Left colon (tissue), 2 donors: ENCODE data around the gene MIER2. TPM values are rescaled to one million over a fixed set of nuclear protein-coding genes. Genes with fewer than 3 reads are reported as not detected.

Experiments
- ATAC-seq: fragments of 200-7000 bp; cut with Tn5 transposase; one replicate; pipeline ENCODE4 v1.9.1; 2020; ENCODE audit warnings: mild to moderate bottlenecking, moderate library complexity
- DNase-seq, 2 donors: peaks; one replicate each; pipeline ENCODE4 v3.0.0-alpha.2; 2020
- intact Hi-C, 2 donors: fragments of 100-400 bp; cut with DNase I in 1 of 2; cut with micrococcal nuclease in 1 of 2; formaldehyde crosslinking; loops; one replicate each; pipeline versions ENCODE4 v1.11.2 to v1.14.0; 2022; cut with DNase I, micrococcal nuclease
- total RNA-seq, 2 donors: library from RNA; stranded (reverse); fragmentation: NEBNext Ultra II Directional; extraction: Animal tissue kit (Norgen Biotek cat#: 25700); gene quantifications; one replicate each; pipeline ENCODE4 v1.2.1, GENCODE V29; 2021
- donor health status: DM: no; HTN: no; CAD: no.
- donor health status: DM: yes; HTN: yes; CAD: no.

The MIER2 gene
- total RNA-seq, 2 donors from 2014 or later, result 14.6 to 15.7 TPM

DNA sequence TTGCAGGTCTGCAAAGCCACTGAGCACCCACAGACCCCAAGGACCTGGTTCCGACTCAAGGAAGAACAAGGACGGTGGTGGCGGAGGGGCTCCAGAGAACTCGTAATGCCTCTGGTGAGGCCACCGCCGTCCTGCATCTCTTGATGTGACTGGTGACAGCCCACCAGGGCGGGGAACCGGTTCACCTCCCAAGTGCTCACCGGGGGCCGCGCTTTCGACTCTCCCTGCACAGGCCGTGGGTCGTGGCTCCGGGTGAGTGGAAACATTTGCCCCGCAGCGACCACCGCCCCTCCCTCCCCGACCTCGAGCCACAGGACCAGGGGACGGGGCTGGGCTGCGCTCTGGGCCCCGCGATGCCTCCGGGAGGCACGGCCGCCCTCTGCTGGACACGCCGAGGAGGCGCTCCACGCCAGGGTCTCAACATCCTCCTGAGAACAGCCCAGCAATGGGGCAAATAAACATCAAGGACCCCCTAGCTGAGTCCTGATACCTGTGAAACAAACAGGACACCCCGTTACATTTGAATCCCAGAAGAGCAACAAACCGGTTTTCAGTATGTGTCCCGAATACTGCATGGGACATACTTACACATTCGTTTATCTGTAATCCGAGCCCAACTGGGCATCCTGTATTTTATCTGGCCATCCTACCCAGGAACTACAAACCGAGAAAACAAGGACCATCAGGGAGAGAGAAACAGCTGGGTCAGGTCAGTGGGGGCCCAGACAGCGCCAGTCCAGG is 49.5 kb downstream of the MIER2 start:
- DNase-seq (peak in 1 of 2 donors; percentile 65), ATAC-seq (peak; percentile 44)
- intact Hi-C loops, result no loop called here

DNA sequence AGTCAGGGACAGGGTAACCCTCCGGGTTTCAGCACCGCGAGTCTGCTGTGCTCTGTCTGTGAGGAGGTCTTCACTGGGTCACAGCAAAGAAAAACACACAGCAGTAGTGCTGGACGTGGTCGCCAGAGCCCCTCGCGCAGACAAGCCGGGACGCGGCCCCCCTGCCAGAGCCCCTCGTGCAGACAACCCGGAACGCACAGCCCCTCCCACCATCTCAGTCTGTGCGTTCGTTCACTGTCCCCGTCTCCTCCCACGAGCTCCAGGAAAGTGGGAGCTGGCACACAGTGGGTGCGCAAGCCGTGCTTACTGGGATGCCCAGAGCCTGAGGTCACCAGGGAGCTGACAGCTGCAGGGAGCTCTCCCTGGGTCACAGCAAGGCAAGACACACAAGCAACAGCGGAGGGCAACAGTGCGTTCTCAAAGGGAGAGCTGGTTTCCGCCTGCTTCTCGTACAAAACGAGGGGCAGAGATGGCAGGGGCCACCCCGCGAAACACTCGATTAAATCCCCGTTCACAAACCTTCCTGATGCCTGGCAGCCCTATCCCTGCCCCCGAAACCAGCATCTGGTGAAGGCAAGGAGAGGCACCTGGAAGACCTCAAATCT is 50.2 kb downstream of the MIER2 start:
- DNase-seq, result no peak
- ATAC-seq, result no peak
- intact Hi-C loops, result no loop called here

DNA sequence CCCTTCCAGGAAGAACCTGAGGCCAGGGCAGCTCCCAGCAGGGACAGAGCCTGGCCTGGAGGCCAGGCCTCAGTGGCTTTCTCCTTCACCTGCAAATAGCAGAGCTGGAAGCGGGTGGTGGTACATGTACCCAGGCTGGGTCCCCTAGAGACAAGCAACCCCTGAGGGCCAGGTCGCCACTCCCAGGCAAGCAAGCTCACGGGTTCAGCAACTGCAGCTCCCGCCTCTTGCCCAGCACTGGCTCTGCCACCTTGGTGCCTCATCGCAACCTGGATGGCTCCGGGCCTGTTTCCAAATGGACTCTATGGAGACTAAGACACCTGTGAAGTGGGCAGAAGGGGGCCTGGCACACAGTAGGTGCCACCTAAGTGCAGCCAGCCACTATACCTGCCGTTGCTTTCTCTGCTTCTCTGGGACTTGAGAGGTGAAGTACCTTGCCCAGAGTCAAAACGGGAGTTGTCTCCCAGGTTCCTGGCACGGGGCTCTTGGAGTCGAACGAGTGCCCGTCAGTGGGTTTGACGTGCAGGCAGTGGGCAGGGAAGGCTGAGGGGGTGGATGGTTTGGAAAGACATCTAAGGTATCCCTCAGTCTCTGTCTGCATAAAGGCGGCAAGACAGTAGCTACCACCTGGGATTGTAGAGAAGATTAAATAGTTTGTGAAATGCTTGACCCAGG is 51.0 kb downstream of the MIER2 start:
- intact Hi-C loops, result no loop called here
- DNase-seq, result no peak
- no peak for ATAC-seq

DNA sequence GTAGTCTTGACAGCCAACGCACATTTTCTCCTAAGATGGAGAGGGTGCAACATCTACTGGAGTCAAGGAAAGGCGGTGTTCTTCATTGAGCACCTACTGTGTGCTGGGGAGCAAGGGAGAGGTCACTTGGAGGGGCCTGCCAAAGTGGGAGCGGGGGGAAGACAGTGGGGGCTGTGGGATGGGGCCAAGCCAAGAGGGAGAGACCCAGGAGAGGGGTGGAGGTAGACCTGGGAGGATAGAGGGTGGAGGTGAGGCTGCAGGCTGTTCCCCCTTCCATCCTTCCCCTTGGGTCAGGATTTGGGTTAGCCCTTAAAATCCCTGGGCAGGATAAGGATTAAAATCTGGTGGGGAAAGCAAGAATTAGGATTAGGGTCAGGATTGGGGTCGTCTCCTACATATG is 51.6 kb downstream of the MIER2 start:
- DNase-seq (no peak), ATAC-seq (no peak)
- intact Hi-C loops, result no loop called here

DNA sequence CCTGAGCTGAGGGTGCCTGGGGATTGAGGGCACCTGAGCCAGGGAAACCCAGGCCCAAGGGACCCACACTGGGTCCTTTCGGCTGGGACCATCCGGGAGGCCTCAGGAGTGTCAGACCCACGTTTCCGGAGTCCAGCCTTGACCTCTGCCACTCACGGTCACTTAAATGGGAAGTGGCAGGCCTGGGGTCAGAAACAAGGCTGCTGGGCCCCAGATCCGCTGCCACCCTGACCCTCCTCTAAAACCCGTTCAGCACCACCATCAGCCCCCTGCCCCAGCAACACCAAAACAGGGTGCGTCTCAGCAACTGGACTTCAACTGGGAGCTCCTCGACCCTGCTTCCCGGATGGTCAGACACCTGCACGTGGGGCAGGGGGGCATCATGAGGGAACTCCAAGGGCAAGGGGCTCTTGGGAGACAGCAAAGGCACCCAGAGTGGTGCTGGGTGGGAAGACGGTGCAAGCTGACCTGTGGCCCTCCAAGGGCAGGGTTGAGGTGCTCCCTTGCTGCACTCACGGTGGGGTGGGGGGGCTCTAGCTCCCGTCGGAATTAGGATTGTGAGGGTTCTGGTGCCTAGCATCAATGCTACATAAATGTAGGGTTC is 52.2 kb downstream of the MIER2 start:
- intact Hi-C loops, result no loop called here
- no peak for ATAC-seq
- no peak for DNase-seq

DNA sequence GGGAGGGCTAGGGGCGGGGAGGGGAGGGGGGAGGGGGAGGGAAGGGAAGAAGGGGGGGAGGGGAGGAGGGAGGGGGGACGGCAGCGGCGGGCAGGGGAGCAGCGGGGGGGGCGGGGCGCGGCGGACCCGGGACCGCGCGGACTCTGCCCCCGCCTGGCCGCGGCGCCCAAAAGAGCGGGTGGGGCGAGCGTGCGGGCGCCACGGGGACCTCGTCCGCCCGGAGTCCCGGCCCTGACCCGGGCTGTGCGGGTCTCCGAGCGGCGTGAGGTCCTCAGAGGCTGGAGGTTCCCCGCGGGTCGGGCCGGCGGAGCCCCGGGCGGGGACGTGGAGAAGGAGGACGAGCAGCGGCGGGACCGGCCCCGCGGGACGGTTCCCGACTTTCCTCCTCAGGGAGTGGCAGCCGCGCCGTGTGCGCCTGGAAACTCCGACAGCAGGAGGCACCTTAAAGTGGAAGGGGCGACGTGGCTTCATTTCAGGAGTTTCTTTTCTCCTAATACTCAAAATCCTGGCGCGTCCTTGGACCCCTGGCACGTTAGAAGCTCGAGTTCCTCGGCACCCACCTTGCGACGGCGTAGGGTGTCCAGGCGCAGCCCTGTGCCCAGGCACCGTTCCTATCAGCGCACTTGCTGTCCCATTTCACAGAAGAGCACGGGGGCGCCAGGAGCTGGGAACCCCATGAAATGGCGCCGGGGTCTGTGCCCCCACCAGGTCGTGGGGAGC is 52.9 kb downstream of the MIER2 start:
- intact Hi-C loops, result no loop called here
- ATAC-seq (peak; percentile 35), DNase-seq (peak in 1 of 2 donors; percentile 59)

DNA sequence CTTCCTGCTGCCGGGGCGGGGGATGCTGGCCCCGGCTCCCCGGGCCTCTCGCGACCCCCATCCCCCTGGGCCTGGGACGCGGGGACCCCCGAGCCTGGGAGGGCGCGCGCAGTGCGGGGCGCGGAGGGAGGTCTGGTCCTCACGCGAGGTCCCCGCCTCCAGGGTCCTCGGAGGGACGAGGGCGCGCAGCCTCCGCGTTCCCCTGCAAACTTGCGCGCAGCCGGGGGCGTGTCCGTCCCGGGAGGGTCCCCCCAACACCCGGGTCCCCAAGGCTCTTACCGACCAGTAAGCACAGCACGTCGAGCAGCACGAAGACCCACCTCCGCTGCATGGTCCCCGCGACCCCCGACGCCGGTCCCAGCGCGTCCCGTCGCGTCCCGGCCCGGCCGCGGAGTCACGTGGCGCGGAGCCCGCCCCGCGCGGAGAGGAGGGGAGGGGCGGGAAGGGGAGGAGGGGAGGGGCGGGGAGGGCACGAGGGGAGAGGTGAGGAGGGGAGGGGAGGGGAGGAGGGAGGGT is 53.5 kb downstream of the MIER2 start, which contains the start of gene PLPP2:
Gene PLPP2, minus strand, starts transcription at position 398 of the 516 bp plus-strand sequence. Its CDS starts 67 bp downstream, at position 331.
- ATAC-seq (peak; percentile 12), DNase-seq (peak; percentile 51 to 57)
- intact Hi-C loops, result no loop called here

DNA sequence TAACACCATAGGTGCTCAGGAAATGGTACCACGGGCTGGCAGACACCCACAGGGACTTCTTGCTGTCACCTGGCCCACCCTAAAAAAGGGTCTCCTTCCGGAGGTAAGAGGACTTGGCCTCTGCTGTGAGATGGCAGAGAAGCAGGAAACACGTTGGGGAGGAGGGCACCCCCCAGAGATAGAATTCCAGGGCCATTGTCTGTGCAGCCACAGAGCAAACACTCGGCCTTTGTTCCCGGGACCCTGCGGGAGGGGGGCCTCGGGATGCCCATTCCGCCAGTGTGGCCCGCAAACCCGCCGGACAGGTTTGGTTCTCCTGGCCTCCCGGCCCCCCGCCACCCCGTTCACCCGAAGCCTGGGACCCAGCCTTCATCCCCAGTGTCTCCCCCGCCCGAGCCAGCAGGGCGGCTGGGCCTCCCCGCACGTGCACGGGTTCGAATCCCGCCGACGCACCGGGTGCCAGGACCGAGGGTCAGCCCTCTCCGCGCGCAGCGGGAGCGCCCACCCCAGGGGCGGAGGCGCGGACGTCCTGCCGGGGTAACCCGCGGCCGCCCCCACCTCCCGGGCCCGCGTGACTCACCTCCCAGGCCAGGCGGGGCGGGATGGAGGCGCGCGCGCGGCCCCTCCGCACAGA is 54.1 kb downstream of the MIER2 start:
- ATAC-seq, result peak; percentile 36
- intact Hi-C loops, result no loop called here
- peak; percentile 65 to 72 for DNase-seq

DNA sequence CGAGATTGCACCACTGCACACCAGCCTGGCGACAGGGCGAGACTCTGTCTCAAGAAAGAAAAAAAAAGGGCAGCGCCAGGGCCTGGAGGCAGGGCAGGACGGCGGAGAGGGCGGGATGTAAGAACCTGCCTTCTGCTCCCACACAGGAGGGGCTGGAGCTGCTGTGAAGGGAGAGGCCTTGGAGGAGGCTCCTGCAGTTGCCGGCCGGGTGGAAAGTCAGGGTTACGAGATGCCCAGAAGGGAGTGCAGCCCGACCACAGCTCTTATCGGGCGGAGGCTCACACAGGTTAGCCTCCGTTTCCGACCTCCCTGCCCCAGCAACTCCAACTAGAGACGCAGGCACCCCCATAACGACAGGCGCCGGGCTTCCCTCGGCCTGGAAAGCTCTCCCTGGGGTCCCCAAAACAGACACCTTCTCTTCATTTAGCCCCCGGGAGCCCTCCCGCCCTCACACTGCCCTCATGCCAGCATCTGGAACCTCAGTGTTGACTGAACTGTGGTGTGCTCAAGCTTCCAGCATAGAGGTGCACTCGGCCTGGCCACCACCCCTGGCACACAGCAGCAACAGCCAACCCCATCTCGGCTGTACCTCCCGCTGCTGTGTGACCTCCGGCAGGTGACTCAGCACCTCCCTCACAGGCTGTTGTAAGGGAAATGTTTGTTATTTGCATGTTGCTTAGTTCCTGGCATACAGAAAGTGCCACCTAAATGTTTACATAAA is 54.8 kb downstream of the MIER2 start:
- ATAC-seq, result peak; percentile 81
- intact Hi-C loops, result no loop called here
- DNase-seq, result peak; percentile 72 to 87

DNA sequence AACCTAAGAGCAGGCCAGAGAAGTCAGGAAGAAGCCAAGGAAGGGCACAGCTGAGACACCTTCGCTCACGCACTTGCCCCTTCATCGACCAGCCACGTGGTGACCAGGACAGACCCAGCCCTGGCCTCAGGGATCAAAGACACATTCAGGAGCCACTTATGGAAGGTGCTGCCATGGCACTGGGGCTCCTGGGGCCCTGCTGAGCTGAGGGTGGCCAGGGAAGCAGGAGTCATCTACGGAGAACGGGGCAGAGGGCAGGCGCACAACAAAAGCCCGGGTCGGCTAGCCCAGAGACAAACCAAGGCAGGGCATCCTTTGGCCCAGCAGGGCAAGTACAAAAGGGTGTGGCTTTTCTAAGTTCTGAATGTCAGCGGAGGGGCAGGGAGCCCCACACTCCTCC is 55.7 kb downstream of the MIER2 start:
- intact Hi-C loops, result no loop called here
- no peak for ATAC-seq
- no peak for DNase-seq

DNA sequence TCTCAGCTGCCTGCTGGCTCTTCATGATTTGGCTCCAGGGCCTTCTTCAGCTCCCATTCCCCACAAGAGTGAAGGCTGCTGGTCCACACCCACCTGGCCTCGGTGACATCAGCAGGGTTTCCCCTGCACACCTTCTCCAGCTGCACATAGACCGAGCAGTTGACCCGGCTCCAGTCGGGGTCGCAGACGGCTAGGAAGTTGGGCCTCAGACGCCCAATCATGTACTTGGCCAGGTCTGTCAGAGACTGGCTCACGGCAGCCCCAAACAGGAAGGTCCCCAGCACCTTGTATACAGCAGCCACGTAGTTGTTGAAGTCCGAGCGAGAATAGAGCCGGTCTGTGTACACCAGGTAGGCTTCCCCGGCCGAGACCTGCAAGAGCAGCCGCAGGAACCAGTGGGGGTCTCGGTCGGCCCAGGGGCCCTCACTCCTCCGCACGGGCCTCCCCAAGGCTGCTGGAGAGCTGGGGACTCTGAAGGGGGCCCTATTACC is 57.2 kb downstream of the MIER2 start:
- intact Hi-C loops, result no loop called here
- ATAC-seq, result no peak
- no peak for DNase-seq

DNA sequence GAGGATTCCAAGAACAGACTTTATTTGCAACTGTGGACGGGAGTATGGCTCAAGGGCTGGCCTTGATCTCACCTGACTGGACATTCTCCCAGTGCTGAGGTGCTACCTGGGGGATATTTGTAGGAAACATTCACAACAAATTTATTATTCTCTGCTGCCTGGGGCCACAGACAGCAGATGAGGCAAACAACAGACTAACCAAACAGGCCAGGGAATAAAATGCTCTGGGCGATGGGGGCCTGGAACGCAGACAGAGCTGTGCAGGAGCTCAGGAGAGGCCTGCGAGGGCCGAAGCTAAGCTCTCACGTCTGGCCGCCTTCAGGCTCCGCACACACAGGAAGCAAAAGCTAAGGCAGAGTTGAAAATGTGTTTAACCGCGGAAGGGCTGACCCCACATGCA is 61.2 kb downstream of the MIER2 start:
- intact Hi-C loops, result no loop called here
- no peak for ATAC-seq
- no peak for DNase-seq

DNA sequence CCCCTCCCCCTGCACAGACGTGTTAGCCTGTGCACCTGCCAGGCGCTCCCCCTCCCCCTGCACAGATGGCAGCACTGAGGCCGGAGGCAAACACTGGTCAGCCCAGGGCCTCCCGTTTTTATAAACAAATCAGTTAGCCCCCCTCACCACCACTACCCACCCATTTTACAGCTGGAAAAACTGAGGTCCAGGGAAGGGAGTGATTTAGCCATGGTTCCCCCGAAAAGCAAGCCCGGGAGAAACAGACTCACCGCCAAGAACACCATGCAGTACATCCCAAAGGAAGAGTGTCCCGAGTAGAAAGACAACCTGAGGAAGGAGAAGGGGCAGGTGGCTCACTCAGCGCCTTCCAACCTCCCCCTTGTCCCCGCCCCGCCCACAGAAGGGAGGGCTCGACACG is 62.1 kb downstream of the MIER2 start:
- DNase-seq (no peak), ATAC-seq (no peak)
- intact Hi-C loops, result no loop called here

DNA sequence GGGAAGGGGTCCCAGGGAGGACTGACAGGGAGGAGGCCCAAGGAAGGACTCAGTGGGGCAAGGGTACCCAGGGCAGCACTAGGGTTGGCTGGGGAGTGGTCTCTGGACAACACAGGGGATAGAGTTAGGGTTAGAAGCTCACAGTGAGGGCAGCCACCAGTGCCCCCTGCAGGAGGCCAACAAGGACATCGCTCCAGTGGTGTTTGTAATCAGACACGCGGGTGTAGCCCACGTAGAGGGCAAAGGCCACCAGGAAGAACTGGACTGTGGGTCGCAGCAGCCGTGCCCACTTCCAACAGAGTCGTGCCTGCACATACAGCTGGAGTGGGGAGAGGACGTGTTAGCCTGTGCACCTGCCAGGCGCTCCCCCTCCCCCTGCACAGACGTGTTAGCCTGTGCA is 62.6 kb downstream of the MIER2 start:
- no peak for DNase-seq
- intact Hi-C loops, result no loop called here
- peak; percentile 48 for ATAC-seq

DNA sequence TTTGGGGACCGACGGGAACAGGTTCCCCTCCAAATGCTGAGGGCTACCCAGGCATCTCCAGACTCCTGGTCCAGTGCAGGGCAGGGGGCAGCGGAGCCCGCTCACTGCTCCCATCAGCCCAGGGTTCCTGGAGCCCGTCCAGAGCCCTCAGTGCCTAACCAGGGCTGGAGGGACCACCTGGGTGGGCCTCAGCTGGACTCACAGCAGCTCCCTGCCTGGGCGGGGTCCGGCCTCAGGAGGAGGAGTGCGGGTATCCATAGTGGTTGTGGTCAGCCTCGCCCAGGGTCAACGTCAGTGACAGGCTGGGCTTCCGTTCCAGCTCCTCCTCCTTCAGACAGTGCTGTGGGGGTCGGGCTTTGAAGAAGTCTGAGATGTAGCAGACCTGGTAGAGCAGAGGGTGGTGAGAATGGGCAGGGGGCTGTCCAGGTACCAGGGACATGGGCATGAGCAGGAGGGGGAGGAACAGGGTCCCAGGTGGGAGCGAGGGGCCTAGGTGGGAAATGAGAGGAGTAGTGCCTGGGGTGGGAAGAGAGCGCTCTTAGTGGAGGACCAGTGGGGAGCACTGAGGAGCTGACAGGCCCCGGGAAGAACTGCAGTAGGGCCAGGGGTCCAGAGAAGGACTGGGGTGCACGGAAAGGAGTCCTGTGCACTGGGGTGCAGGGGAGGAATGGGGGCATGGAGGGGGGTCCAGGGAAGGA is 63.3 kb downstream of the MIER2 start:
- DNase-seq (no peak), ATAC-seq (peak; percentile 16)
- intact Hi-C loops, result no loop called here

DNA sequence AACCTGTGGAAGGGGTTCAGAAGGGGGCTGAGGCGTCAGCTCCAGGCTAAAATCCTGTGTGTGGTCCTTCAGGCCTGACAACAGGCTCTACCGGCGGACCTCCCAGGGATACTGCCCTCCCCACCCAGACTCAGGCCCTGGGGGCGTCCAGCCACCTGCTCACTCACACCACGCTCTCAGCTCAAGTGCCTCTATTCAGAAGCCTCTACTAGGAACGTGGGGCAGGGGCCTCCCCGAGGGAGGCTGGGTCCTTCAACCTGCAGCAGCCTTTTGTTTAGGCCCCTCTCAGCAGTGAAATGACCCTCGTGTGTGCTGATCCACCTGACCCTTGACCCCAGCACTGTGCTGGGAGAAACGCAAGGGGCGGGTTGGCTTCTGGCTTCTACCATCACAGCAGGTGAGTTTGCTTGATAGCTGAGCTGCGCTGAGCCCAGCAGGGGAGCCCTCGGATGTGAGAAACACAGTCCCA is 64.0 kb downstream of the MIER2 start:
- ATAC-seq (no peak), DNase-seq (no peak)
- intact Hi-C loops, result no loop called here

DNA sequence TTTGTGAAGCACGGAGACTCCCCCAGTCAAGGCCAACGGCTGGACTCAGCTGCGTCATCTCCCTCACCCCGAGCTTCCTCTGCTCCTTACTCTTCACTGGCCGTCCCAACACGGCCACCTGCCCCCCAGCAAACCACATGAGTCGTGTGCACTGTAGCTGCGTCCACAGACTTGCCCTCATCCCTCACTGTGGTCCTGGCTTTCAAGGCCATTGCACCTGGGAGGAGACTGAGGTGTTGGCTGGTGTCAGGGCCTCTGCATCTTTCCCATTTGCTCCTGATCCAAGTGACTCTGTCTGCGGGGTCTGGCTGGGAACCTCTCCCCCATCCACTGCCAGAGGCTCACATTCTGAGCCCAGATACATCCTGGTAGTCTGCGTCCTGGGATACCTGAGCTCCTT is 64.9 kb downstream of the MIER2 start:
- intact Hi-C loops, result no loop called here
- ATAC-seq (no peak), DNase-seq (no peak)
